ENCODE measurements around the gene MMS22L. TPM values are rescaled to one million over a fixed set of nuclear protein-coding genes. Genes with fewer than 3 reads are reported as not detected.

Gene MMS22L
- total and polyA plus RNA-seq, 2 of the 13 experiments (the other 11 are each of a cell fraction or from before 2014, with no cell fraction given): 6.2 to 32.9 TPM

GRCh38 chr6:97305414-97306066 is 22.5 kb upstream of the MMS22L start:
- Histone ChIP-seq H3K36me3 (replicated peaks in 1 of 2; ENCODE audit: control insufficient read depth in 1 of 2, insufficient read depth in 2 of 2, low read length in 2 of 2) (no peaks in the 10 kb centered on the region), H3K9ac (ENCODE audit: insufficient read depth, low read depth, low read length) (no peak overlapping the region), H4K20me1 (ENCODE audit: insufficient read depth, low read length) (no peaks in the 10 kb centered on the region), H3K9me3 (ENCODE audit: low read length) (no peaks in the 10 kb centered on the region), H3K27me3 (ENCODE audit: control insufficient read depth in 1 of 2, insufficient read depth in 2 of 2, low read length in 2 of 2) (peaks cover 0 to 3% of the 10 kb centered on the region in 2 experiments; a peak in 2 of 5 replicates), H3K4me3 (replicated peaks in 1 of 3; ENCODE audit: insufficient read depth in 1 of 3, low read depth in 2 of 3, low read length in 3 of 3) (no peak overlapping the region), H3K79me2 (ENCODE audit: insufficient read depth, low read length) (no peaks in the 10 kb centered on the region), H3K4me2 (ENCODE audit: low read depth, low read length) (no peak overlapping the region), H3K27ac (ENCODE audit: extremely low read length, insufficient read depth, low read length) (no peak overlapping the region), H2AFZ (ENCODE audit: low read length) (no peak overlapping the region), H3K4me1 (ENCODE audit: insufficient read depth, low read length) (no peaks in the 10 kb centered on the region)
- POLR2A ChIA-PET: no interaction called here
- TF ChIP-seq, protein P1, sequence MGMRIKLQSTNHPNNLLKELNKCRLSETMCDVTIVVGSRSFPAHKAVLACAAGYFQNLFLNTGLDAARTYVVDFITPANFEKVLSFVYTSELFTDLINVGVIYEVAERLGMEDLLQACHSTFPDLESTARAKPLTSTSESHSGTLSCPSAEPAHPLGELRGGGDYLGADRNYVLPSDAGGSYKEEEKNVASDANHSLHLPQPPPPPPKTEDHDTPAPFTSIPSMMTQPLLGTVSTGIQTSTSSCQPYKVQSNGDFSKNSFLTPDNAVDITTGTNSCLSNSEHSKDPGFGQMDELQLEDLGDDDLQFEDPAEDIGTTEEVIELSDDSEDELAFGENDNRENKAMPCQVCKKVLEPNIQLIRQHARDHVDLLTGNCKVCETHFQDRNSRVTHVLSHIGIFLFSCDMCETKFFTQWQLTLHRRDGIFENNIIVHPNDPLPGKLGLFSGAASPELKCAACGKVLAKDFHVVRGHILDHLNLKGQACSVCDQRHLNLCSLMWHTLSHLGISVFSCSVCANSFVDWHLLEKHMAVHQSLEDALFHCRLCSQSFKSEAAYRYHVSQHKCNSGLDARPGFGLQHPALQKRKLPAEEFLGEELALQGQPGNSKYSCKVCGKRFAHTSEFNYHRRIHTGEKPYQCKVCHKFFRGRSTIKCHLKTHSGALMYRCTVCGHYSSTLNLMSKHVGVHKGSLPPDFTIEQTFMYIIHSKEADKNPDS (CRISPR knock-in tag; IDR thresholded peaks at IDR 0.05): no peak
- TF ChIP-seq HIC2 (CRISPR knock-in tag; IDR thresholded peaks at IDR 0.05; ENCODE audit: low read depth) (no peak), DDIT3 (CRISPR knock-in tag; IDR thresholded peaks at IDR 0.05) (no peak), SMAD1 (CRISPR knock-in tag; IDR thresholded peaks at IDR 0.05; ENCODE audit: borderline replicate concordance, low read depth) (no peak), CAMTA2 (CRISPR knock-in tag; IDR thresholded peaks at IDR 0.05; ENCODE audit: borderline replicate concordance) (no peak), RXRA (CRISPR knock-in tag; IDR thresholded peaks at IDR 0.05) (no peak), ZBED4 (CRISPR knock-in tag; IDR thresholded peaks at IDR 0.05; ENCODE audit: borderline replicate concordance) (no peak), ZNF841 (CRISPR knock-in tag; IDR thresholded peaks at IDR 0.05; ENCODE audit: borderline replicate concordance) (no peak)
- CTCF ChIA-PET (ENCODE audit: low intra/inter-chr PET ratio, low total read pairs): no interaction called here
- intact Hi-C loops (cut with micrococcal nuclease; ENCODE audit: unreplicated experiment): no loop called here
- 8% methylated on average over 8 of the region's 8 CpGs for WGBS (ENCODE audit: low lambda C conversion rate)
- no TSS peak for BruUV-seq (replicated peaks)
- ATAC-seq (no peak), DNase-seq (ENCODE audit: low spot score) (no peak), FAIRE-seq (no peak)
- in situ Hi-C loops (cut with HindIII; ENCODE audit: extremely low pct_ligation_motif_present, low pct_unique_long_range_greater_than_20kb): no loop called here

Measured in HepG2 (cell line).